HEK293 (cell line): ENCODE data around the gene ZNF835.

Experiments
- CTCF ChIP-seq: fragments of 450-650 bp; formaldehyde crosslinking; IDR thresholded peaks from 2 replicates; pipeline ENCODE4 v1.5.1; 2016; ENCODE audit warnings: missing biosample characterization, missing genetic modification characterization
- HOXC10 ChIP-seq: sonication (generic); formaldehyde crosslinking; IDR thresholded peaks from 2 replicates; pipeline ENCODE4 v1.8.1; 2023; ENCODE audit warnings: mild to moderate bottlenecking, missing genetic modification reagents
- RBAK ChIP-seq: fragments of 450-650 bp; formaldehyde crosslinking; IDR thresholded peaks from 2 replicates; pipeline ENCODE4 v1.5.1; 2016; ENCODE audit warnings: missing biosample characterization, missing genetic modification characterization
- ZBTB21 ChIP-seq: fragments of 450-650 bp; formaldehyde crosslinking; IDR thresholded peaks from 2 replicates; pipeline ENCODE4 v1.5.1; 2017; ENCODE audit warnings: missing biosample characterization, missing genetic modification characterization
- ZNF140 ChIP-seq: fragments of 450-650 bp; formaldehyde crosslinking; IDR thresholded peaks from 2 replicates; pipeline ENCODE4 v1.5.1; 2016; ENCODE audit warnings: missing biosample characterization, missing genetic modification characterization
- ZNF248 ChIP-seq: fragments of 450-650 bp; formaldehyde crosslinking; IDR thresholded peaks from 2 replicates; pipeline ENCODE4 v1.5.1; 2017; ENCODE audit warnings: missing biosample characterization, missing genetic modification characterization
- ZNF324 ChIP-seq: fragments of 450-650 bp; formaldehyde crosslinking; IDR thresholded peaks from 2 replicates; pipeline ENCODE4 v1.5.1; 2016; ENCODE audit warnings: missing biosample characterization, missing genetic modification characterization
- ZNF394 ChIP-seq: fragments of 450-650 bp; formaldehyde crosslinking; IDR thresholded peaks from 2 replicates; pipeline ENCODE4 v1.5.1; 2016; ENCODE audit warnings: missing biosample characterization, missing genetic modification characterization, mild to moderate bottlenecking, moderate library complexity, borderline replicate concordance
- ZNF521 ChIP-seq: fragments of 450-650 bp; formaldehyde crosslinking; IDR thresholded peaks from 2 replicates; pipeline ENCODE4 v1.5.1; 2017; ENCODE audit warnings: missing biosample characterization, mild to moderate bottlenecking, missing genetic modification characterization

GRCh38 chr19:56663931-56664500 lies 7.5 kb downstream of the ZNF835 start:
- no peak for TF ChIP-seq CTCF
- no peak for TF ChIP-seq ZNF324 (tag by site-specific recombination)
- TF ChIP-seq HOXC10 (CRISPR knock-in tag), result no peak
- TF ChIP-seq ZNF248 (tag by site-specific recombination), result no peak
- TF ChIP-seq ZBTB21 (tag by site-specific recombination), result no peak
- TF ChIP-seq ZNF140 (tag by site-specific recombination), result no peak
- TF ChIP-seq ZNF521 (tag by site-specific recombination), result no peak
- no peak for TF ChIP-seq RBAK
- no peak for TF ChIP-seq ZNF394 (tag by site-specific recombination)
